Fibroblast of villous mesenchyme (primary cell): ENCODE data around the gene MARCKS. TPM values are rescaled to one million over a fixed set of nuclear protein-coding genes. Genes with fewer than 3 reads are reported as not detected.
A peak's percentile ranks its signal among the peaks of the same experiment; 100 is the strongest.

Source experiments
- DNase-seq: peaks from one replicate; pipeline ENCODE4 v3.0.0-alpha.2; 2010; ENCODE audit warnings: low read depth
- H3K4me3 ChIP-seq: 2 replicates; pipeline ENCODE4 v1.5.1; 2011; ENCODE audit warnings: low read depth, mild to moderate bottlenecking, low read length
- total RNA-seq: library from RNA; depleted of rRNA; stranded (reverse); fragments of >200 nt; gene quantifications from 2 replicates; pipeline ENCODE4 v1.2.3, GENCODE V29; 2012
- TF ChIP-seq, protein P1 (sequence below): IDR thresholded peaks from 2 replicates; pipeline ENCODE4 v1.5.1; 2012; ENCODE audit warnings: low read depth, mild to moderate bottlenecking, low read length; ENCODE audit not compliant: insufficient read depth

Gene MARCKS
- total RNA-seq, 1 donor = 263 TPM

DNA sequence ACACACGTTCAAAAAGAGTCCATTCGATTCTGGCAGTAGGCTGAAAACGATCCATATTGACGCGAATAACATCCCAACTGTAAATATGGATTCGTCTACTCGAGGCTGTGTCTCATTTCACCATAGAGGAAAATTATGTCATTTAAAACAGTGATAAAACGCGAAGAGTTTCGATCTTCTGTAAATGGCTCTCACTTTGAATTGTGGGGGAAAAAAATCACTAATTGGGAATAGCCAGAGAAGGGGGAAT lies 845 bp upstream of the MARCKS start:
- DNase-seq = no peak
- TF ChIP-seq, protein P1, sequence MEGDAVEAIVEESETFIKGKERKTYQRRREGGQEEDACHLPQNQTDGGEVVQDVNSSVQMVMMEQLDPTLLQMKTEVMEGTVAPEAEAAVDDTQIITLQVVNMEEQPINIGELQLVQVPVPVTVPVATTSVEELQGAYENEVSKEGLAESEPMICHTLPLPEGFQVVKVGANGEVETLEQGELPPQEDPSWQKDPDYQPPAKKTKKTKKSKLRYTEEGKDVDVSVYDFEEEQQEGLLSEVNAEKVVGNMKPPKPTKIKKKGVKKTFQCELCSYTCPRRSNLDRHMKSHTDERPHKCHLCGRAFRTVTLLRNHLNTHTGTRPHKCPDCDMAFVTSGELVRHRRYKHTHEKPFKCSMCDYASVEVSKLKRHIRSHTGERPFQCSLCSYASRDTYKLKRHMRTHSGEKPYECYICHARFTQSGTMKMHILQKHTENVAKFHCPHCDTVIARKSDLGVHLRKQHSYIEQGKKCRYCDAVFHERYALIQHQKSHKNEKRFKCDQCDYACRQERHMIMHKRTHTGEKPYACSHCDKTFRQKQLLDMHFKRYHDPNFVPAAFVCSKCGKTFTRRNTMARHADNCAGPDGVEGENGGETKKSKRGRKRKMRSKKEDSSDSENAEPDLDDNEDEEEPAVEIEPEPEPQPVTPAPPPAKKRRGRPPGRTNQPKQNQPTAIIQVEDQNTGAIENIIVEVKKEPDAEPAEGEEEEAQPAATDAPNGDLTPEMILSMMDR = no peak

DNA sequence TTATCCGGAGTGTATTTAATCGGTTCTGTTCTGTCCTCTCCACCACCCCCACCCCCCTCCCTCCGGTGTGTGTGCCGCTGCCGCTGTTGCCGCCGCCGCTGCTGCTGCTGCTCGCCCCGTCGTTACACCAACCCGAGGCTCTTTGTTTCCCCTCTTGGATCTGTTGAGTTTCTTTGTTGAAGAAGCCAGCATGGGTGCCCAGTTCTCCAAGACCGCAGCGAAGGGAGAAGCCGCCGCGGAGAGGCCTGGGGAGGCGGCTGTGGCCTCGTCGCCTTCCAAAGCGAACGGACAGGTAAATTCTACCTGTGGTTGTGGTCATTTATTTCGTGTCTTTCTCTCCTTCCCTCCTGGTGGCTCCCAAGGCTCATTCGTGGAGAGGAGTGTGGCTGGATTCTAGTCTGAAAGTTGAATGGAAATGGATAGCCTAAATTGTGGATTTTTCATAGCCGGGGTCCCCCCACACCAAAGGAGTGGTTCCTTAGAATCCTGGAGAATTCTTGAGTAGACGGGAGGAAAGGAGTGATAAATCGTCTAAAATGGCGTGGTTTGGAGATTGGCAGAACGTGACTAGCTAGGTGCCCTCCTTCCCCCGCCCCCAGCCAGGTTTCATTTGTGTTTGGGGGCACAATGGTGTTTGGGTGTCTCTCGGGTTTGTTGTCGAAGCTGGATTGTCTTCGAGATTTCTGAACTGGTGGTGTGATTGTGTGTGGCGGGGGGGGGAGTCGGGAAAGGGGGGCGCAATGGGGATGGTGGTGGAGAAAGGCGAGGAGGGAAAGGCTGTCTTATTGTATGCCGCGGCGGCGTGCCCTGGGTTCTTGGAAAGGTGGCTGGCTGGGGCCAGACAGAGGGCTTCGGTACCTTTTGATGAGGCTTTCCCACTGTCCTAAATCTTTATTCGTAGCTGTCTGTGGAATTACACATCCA lies 673 bp downstream of the MARCKS start:
- TF ChIP-seq, protein P1 = no peak
- DNase-seq = peak; percentile 66
- peak overlapping the region; percentile 97 for H3K4me3 ChIP-seq

More for the DNA sequence above, 845 bp upstream of the MARCKS start:
- H3K4me3 ChIP-seq = peak overlapping the region; percentile 97

DNA sequence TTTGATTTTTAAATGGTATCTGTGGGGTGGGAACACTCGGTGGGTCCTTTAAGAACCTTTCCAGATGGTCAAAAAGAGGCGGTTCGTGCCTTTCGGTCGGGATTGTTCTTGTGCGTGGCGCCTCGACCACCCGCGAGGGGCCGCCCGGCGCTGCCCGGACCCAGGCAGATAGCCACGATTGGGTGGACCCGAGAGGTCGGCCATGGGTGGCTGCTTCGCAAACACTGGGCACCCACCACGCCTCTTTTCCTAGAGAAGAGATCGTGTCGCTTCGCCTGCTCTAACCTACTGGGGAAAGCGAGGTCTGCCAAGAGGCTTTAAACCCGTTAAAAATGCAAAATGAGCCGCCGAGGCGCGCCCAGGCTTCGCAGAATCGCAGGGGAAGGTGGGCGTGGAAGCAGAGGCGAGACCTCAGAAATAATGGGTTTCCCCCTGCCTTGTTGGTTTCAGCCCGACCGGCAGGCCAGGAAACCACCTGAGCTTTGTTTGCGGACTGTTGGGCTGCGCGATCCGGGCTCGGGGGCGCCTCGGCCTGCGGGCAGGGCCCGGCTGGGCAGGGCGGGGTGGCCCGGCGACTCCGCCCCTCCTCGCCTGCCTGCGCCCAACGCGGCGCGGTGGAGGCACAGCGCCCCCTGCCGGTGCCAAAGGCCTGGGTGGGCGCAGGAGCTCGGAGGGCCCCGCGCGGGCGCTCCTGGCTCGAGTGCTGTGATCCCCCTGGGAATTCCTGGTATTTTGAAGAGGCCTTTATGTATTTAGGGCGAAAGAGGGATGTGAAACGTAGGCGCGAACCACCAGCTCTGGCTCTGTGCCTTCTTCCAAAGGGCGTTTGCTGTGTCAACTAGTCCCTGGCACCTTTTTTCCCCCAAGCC lies 1.6 kb downstream of the MARCKS start:
- TF ChIP-seq, protein P1 = peak; percentile 80
- peak; percentile 90 for DNase-seq
- peak overlapping the region; percentile 97 for H3K4me3 ChIP-seq

DNA sequence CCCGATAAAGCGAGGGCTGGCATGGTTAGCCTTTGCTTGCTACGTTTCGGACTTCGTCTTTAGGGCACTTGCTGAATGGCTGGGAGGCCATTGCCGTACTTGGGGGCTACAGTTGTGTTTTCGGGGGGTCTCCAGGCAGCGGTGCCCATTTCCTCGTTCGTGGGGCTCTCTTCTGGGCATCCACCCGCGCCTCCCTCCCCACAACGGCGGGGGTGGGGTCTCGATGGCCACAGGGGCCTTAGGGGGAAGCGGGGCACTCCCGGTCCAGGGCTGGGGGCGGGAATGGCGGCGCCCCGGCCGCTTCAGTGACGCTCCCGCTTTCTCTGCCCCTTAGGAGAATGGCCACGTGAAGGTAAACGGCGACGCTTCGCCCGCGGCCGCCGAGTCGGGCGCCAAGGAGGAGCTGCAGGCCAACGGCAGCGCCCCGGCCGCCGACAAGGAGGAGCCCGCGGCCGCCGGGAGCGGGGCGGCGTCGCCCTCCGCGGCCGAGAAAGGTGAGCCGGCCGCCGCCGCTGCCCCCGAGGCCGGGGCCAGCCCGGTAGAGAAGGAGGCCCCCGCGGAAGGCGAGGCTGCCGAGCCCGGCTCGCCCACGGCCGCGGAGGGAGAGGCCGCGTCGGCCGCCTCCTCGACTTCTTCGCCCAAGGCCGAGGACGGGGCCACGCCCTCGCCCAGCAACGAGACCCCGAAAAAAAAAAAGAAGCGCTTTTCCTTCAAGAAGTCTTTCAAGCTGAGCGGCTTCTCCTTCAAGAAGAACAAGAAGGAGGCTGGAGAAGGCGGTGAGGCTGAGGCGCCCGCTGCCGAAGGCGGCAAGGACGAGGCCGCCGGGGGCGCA lies 2.4 kb downstream of the MARCKS start:
- TF ChIP-seq, protein P1 = no peak
- H3K4me3 ChIP-seq = peak overlapping the region; percentile 97
- peak; percentile 48 for DNase-seq

DNA sequence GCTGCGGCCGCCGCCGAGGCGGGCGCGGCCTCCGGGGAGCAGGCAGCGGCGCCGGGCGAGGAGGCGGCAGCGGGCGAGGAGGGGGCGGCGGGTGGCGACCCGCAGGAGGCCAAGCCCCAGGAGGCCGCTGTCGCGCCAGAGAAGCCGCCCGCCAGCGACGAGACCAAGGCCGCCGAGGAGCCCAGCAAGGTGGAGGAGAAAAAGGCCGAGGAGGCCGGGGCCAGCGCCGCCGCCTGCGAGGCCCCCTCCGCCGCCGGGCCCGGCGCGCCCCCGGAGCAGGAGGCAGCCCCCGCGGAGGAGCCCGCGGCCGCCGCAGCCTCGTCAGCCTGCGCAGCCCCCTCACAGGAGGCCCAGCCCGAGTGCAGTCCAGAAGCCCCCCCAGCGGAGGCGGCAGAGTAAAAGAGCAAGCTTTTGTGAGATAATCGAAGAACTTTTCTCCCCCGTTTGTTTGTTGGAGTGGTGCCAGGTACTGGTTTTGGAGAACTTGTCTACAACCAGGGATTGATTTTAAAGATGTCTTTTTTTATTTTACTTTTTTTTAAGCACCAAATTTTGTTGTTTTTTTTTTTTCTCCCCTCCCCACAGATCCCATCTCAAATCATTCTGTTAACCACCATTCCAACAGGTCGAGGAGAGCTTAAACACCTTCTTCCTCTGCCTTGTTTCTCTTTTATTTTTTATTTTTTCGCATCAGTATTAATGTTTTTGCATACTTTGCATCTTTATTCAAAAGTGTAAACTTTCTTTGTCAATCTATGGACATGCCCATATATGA lies 3.2 kb downstream of the MARCKS start:
- H3K4me3 ChIP-seq = peak overlapping the region; percentile 97
- peak; percentile 54 for DNase-seq
- TF ChIP-seq, protein P1 = no peak

DNA sequence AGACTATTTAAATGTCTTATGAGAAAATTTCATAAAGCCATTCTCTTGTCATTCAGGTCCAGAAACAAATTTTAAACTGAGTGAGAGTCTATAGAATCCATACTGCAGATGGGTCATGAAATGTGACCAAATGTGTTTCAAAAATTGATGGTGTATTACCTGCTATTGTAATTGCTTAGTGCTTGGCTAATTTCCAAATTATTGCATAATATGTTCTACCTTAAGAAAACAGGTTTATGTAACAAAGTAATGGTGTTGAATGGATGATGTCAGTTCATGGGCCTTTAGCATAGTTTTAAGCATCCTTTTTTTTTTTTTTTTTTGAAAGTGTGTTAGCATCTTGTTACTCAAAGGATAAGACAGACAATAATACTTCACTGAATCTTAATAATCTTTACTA lies 5.0 kb downstream of the MARCKS start:
- H3K4me3 ChIP-seq = no peak overlapping the region
- TF ChIP-seq, protein P1 = no peak
- no peak for DNase-seq
